ENCODE measurements around the gene ISCU.

Gene ISCU

DNA sequence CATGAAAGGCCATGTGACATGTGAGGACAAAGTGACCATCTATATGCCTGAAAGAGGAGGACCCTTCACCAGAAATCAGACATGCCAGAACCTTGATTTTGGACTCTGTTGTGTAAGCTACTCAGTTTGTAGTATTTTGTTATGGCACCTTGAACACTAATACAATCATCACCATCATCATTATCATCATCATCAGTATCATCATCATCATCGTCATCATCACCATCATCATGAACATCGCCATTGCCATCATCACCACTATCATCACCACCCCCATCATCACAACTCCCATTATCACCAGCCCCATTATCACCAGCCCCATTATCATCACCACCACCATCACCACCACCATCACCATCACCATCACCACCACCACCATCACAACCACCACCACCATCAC lies 15.9 kb downstream of the ISCU start:
- no peak overlapping the region for H3K4me3 ChIP-seq (ENCODE audit: low read depth, low read length)
- TF ChIP-seq, protein P1, sequence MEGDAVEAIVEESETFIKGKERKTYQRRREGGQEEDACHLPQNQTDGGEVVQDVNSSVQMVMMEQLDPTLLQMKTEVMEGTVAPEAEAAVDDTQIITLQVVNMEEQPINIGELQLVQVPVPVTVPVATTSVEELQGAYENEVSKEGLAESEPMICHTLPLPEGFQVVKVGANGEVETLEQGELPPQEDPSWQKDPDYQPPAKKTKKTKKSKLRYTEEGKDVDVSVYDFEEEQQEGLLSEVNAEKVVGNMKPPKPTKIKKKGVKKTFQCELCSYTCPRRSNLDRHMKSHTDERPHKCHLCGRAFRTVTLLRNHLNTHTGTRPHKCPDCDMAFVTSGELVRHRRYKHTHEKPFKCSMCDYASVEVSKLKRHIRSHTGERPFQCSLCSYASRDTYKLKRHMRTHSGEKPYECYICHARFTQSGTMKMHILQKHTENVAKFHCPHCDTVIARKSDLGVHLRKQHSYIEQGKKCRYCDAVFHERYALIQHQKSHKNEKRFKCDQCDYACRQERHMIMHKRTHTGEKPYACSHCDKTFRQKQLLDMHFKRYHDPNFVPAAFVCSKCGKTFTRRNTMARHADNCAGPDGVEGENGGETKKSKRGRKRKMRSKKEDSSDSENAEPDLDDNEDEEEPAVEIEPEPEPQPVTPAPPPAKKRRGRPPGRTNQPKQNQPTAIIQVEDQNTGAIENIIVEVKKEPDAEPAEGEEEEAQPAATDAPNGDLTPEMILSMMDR (IDR thresholded peaks at IDR 0.05; ENCODE audit: borderline replicate concordance, insufficient read depth, low read depth, low read length) = no peak

DNA sequence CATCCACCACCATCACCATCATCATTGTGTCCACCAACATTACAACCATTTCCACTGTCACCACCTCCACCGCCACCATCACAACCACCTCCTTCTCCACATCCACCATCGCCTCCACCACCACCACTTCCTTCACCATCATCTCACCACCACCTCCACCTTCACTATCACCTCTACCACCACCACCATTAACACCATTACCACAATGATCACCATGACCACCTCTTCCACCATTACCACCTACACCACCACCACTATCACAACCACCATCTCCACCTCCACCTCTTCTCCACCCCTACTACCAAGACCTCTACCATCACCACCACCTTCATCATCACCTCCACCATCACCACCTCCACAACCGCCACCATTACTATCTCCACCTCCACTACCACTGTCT lies 16.4 kb downstream of the ISCU start:
- TF ChIP-seq, protein P1 (IDR thresholded peaks at IDR 0.05; ENCODE audit: borderline replicate concordance, insufficient read depth, low read depth, low read length) = no peak
- no peak overlapping the region for H3K4me3 ChIP-seq (ENCODE audit: low read depth, low read length)

DNA sequence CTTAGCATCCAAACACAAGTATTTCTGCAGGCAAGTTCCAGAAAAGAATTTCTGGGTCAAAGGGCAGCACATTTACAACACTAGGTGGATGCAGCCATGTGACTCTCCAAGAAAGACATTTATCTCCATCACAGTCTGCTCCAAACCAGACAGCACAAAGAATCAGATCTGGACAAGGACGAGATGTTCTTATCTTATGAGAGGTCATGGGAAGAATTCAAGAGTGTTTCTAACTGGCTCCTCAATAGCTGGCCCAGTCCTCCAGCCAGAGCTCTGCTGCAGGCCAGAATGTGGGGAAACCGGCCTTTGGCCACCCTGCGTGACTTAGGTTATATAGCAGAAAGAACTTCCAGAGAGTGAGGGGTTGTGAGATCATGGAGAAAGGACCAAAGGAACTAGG lies 18.1 kb downstream of the ISCU start:
- TF ChIP-seq, protein P1 (IDR thresholded peaks at IDR 0.05; ENCODE audit: borderline replicate concordance, insufficient read depth, low read depth, low read length) = no peak
- no peak overlapping the region for H3K4me3 ChIP-seq (ENCODE audit: low read depth, low read length)

DNA sequence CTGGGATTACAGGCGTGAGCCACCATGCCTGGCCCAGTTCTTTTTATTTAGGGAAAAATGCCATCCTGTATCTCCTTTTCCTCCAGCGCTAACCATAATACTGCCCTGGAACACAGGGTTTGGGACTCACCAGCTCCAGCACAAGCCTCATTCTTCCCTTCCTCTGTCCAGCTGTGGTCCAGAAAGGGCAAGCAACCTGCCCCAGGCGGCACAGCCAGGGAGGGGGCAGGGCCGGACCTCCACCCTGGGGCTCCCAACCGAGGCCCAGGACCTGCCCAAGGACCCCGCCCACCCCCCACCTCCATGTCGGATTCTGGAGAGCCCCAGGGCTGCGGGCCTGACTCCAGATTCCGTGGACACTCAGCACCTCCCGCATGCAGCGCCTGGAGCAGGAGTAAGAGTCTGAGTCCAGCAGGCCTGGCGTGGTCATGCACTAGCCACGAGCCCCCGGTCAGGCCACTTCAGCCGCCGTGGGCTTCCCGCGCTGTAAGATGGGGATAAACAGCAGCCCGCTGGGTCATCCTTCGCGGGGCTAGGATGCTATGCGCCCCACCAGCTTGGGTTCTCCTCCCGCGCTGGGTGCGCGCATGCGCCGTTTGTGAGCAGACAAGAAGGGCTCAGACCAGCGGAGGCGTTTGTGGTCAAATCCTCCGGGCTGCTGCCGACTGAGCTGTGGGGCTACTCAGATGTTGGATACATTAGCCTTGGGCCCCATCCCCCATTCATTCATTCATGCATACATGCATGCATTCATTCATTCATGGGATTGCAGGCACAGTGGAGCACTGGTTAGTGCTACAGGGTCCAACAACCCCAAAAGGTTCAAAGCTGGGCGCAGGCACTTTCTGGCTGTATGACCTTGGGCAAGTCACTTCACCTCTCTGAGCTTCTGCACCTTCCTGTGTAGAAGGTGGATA lies 19.2 kb downstream of the ISCU start:
- no peak overlapping the region for H3K4me3 ChIP-seq (ENCODE audit: low read depth, low read length)

DNA sequence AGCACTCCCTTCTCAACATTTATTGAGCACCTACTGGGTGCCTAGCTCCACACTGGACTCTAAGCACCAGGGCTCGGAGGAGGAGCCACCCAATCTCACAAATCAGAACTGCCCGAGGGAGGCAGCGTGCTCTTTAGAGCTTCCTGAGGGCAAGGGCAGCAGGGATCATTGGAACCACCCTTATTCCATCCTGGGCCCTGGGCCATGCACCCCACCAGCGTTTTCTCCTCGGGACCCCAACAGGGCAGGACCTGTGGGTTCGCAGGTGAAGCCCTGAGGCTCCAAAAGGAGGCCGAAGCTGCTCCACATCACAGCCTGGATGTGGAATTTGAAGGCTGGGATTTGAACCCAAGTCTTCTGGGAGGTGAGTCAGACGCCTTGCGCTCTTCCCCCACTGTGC lies 20.1 kb downstream of the ISCU start:
- TF ChIP-seq, protein P1 (IDR thresholded peaks at IDR 0.05; ENCODE audit: borderline replicate concordance, insufficient read depth, low read depth, low read length) = no peak

More for the DNA sequence above, 19.2 kb downstream of the ISCU start:
- TF ChIP-seq, protein P1 (IDR thresholded peaks at IDR 0.05; ENCODE audit: borderline replicate concordance, insufficient read depth, low read depth, low read length) = no peak

DNA sequence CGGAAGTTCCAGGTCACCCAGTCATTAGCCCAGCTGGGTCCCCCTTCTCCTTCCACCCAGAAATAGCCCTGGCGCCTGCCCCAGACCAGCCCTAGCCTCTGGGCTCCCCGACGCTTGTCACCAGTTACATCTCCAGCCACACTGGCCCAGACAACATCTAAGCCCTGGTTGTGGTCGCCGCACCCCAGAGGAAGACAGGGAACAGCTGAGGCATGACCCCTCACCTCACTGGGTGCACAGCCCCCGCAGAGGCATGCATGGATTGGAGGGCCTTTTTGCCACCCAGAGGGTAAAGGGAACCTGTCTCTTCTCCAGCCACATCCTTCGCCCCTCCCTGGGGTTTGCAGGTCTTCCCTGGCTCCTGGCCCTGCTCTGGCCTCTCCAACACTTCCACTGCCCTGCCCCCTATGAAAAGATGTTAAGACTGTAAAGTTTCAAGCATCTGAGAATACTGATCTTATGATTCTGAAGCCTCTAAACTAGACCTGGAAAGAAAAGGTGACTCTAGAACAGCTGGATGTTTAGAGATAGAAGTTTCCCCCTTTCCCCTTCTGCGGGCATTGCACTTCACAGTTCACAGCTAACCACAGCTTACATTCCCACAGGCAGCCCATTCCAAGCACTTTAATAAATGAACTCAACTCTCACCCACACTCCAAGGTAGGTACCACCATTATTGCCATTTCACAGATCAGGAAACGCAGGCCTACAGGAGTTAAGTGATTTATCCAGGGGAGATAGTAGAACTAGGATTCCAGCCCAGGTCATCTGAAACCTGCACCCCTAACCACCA lies 20.8 kb downstream of the ISCU start:
- TF ChIP-seq, protein P1 (IDR thresholded peaks at IDR 0.05; ENCODE audit: borderline replicate concordance, insufficient read depth, low read depth, low read length) = no peak
- H3K4me3 ChIP-seq (ENCODE audit: low read depth, low read length) = no peak overlapping the region

More for the DNA sequence above, 20.1 kb downstream of the ISCU start:
- no peak overlapping the region for H3K4me3 ChIP-seq (ENCODE audit: low read depth, low read length)
